H1 (cell line): ENCODE data around the gene KLHL15. TPM values are rescaled to one million over a fixed set of nuclear protein-coding genes. Genes with fewer than 3 reads are reported as not detected.
A peak's percentile ranks its signal among the peaks of the same experiment; 100 is the strongest.

Experiments
- CBX8 ChIP-seq: fragments of 300-800, 300-1000 bp; sonication (generic); IDR thresholded peaks from 2 replicates; pipeline ENCODE4 v1.7.1; 2016; ENCODE audit warnings: low read depth, low read length, borderline replicate concordance
- EZH2 ChIP-seq: fragments of 200-600 bp; sonication (generic); IDR thresholded peaks from 2 replicates; pipeline ENCODE4 v1.7.1; 2012; ENCODE audit warnings: low read depth, mild to moderate bottlenecking, moderate library complexity, low read length, inconsistent platforms; ENCODE audit not compliant: severe bottlenecking
- HDAC2 ChIP-seq, 2 experiments: fragments of 300-600 bp in 1 of 2; sonication (generic) in 1 of 2; IDR thresholded peaks; 2 replicates each; pipeline ENCODE4 v1.6.1; 2011 to 2012; ENCODE audit warnings: low read depth in 2 of 2, low read length in 2 of 2, mild to moderate bottlenecking in 2 of 2, moderate library complexity in 2 of 2, borderline replicate concordance in 1 of 2, inconsistent platforms in 1 of 2
- JUN ChIP-seq: IDR thresholded peaks from 2 replicates; pipeline ENCODE4 v1.6.1; 2011; ENCODE audit warnings: low read depth, mild to moderate bottlenecking, improper control_type of control experiment, low read length
- PHF8 ChIP-seq: fragments of 200-600 bp; sonication (generic); conservative IDR thresholded peaks from 2 replicates; pipeline ENCODE4 v1.7.1; 2012; ENCODE audit warnings: low read depth, mild to moderate bottlenecking, inconsistent platforms, low read length, moderate library complexity
- RBBP5 ChIP-seq: IDR thresholded peaks from 2 replicates; pipeline ENCODE4 v1.7.1; 2012; ENCODE audit warnings: low read depth, mild to moderate bottlenecking, inconsistent platforms, low read length, moderate library complexity, borderline replicate concordance
- YY1 ChIP-seq: IDR thresholded peaks from 2 replicates; pipeline ENCODE4 v1.6.1; 2011; ENCODE audit warnings: low read depth, mild to moderate bottlenecking, low read length
- polyA plus RNA-seq, 7 experiments: library from polyadenylated mRNA; depleted of rRNA in 3 of 7; stranded (reverse) in 5 of 7; unstranded in 2 of 7; fragments of >200 nt in 5 of 7; fragments of 200-250 nt in 2 of 7; gene quantifications; 1 replicate in 5 of 7; 2 replicates in 1 of 7; 4 replicates in 1 of 7; pipeline versions ENCODE4 v1.2.1 to v1.2.3, GENCODE V29; 2011 to 2013; ENCODE audit warnings: missing spikeins in 2 of 7, mixed read lengths in 2 of 7
- total RNA-seq: library from RNA; stranded (reverse); fragmentation: NEBNext Ultra II Directional; extraction: Animal tissue kit (Norgen Biotek cat#: 25700); gene quantifications from 2 replicates; pipeline ENCODE4 v1.2.1, GENCODE V29; 2021
- TF ChIP-seq, protein P1 (sequence below): IDR thresholded peaks from 2 replicates; pipeline ENCODE4 v1.6.1; 2012; ENCODE audit warnings: inconsistent platforms

Gene KLHL15
- total and polyA plus RNA-seq, 2 of the 8 experiments (the other 6 are each of a cell fraction or from before 2014, with no cell fraction given) = 3.7 to 8.9 TPM

DNA sequence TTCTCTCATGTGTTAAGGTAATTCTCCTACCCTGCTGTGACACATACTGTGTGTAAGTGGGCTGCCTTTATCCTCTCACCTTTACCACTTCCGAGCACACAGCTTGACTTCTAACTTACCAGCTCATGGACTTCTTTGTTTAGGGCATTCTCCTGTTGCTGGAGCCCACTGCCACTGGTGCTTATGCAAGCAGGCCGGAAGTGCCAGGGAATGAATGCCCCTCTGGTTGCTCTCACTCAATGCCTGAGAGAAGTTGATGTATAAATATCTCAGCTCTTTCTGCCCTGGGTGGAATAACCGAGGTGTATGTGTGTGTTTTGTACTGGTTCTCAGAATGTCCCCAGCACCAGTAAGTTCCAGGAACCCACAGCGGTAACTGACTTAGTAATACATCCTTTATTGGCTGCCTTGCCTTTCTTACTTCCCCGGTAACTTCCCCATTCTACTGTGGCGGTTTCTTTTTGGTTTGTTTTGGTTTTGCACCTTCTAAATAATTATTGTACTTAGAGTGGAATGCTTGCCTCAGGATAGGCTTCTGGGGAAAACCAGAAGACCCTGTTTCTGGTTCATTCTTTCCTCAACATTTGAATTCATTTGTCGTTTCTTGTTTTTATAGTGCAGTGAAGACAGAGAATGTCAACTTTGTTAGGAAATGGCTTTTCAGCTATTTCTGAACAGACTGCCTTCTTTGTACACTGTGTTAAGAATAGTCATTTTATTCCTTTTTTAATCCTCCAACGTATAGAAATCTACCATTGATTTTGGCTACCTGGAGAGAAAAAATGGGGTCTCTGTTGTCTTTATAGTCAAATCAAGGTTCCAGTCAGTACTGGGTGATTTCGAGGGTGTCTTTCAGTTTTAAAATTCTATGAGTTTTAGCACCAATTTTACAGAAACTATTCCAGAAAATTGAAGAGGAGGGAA, 73.7 kb downstream of the KLHL15 start (continued):
- no peak for TF ChIP-seq JUN
- TF ChIP-seq EZH2 = no peak
- TF ChIP-seq RBBP5 = no peak
- no peak for TF ChIP-seq CBX8
- no peak for TF ChIP-seq PHF8
- peak; percentile 77 to 78; a peak in 1 of 4 replicates for TF ChIP-seq HDAC2 (IDR thresholded peaks at IDR 0.05; ENCODE audit: borderline replicate concordance in 1 of 2, low read depth in 2 of 2, low read length in 2 of 2)
- TF ChIP-seq YY1 = no peak
- TF ChIP-seq, protein P1, sequence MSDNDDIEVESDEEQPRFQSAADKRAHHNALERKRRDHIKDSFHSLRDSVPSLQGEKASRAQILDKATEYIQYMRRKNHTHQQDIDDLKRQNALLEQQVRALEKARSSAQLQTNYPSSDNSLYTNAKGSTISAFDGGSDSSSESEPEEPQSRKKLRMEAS = no peak
